ENCODE measurements around the gene SLC2A9.

Gene SLC2A9

DNA sequence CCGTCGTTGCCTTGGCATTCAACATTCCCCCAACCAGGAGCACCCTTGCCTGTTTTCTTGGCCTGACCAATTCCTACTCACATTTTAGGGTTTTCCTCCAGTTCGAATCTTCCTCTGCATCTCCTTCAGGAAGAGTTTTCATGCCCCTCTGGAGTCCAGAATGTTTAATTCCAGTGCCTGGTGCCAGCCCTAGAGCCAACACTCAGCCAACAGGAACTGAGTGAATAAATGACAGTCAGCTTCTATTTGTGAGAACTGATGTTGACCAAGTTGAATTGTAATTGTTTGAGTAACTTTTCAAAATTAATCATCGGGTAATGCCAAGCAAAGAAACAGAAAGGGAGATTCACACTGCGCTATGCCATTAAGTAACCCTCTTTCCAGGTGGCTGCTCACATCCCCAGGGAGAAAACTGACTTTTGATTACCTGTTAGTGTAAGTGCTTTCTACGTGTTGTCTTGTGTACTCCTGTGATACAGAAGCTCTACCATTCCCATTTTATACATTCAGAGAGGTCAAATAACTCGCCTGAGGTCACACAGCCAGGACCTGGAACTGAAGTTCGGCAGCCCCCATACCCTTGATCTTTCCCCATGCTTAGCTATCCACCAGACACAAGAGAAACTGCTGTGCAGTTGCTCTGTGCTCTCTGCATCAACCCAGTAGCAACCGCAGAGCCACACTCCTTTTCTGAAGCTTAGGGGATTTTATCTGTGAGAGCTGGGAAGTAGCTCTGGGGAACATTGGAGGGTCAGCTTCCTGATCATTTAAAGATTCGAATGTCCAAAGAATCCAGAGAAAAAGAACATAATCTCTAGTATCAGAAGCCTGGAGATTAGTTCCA lies 19.0 kb upstream of the SLC2A9 start:
- H3K23ac ChIP-seq (ENCODE audit: low read length): no peak overlapping the region
- no peak overlapping the region for H3K4me3 ChIP-seq (ENCODE audit: low read depth, low read length)
- H3K14ac ChIP-seq (ENCODE audit: low read length): no peak overlapping the region
- no peak overlapping the region for H3K4ac ChIP-seq (ENCODE audit: low read depth, low read length)
- no peak overlapping the region for H2BK120ac ChIP-seq (ENCODE audit: insufficient read depth, low read length, poor library complexity)
- H2BK12ac ChIP-seq (ENCODE audit: low read length): no peak overlapping the region
- H4K8ac ChIP-seq (ENCODE audit: low read depth, low read length): no peak overlapping the region
- WGBS (ENCODE audit: extremely low coverage, insufficient coverage, insufficient read length): no CpG with 5 or more reads among the region's 10 CpGs
- H4K12ac ChIP-seq (ENCODE audit: low read depth, low read length): no peak overlapping the region
- no peaks in the 10 kb centered on the region for H3K4me1 ChIP-seq (ENCODE audit: control insufficient read depth in 1 of 2, insufficient read depth in 2 of 2, low read length in 2 of 2)
- no peaks in the 10 kb centered on the region for H3K9me3 ChIP-seq (ENCODE audit: insufficient read depth, low read depth, low read length)
- no peaks in the 10 kb centered on the region for H3K79me2 ChIP-seq (ENCODE audit: control insufficient read depth, insufficient read depth, low read length, poor library complexity)
- H2AK5ac ChIP-seq (ENCODE audit: low read length): no peak overlapping the region
- H3K9ac ChIP-seq (ENCODE audit: low read length): no peak overlapping the region
- H2BK5ac ChIP-seq (ENCODE audit: low read depth, low read length, poor library complexity): no peak overlapping the region
- H3K27ac ChIP-seq (ENCODE audit: low read depth, low read length): no peak overlapping the region
- no peak for DNase-seq
- no peaks in the 10 kb centered on the region for H3K36me3 ChIP-seq (ENCODE audit: control insufficient read depth in 1 of 2, insufficient read depth in 2 of 2, low read length in 2 of 2)
- no peak overlapping the region for H2AFZ ChIP-seq (ENCODE audit: insufficient read depth, low read length, poor library complexity)
- no peaks in the 10 kb centered on the region for H3K27me3 ChIP-seq (ENCODE audit: insufficient read depth, low read length)
- no peak overlapping the region for H3K18ac ChIP-seq (ENCODE audit: low read length)
- no peak overlapping the region for H4K91ac ChIP-seq (ENCODE audit: low read depth, low read length)
- H3K79me1 ChIP-seq (ENCODE audit: low read length): no peaks in the 10 kb centered on the region
- H3K4me2 ChIP-seq (ENCODE audit: low read length): no peak overlapping the region

GRCh38 chr4:10036807-10037342 lies 15.6 kb upstream of the SLC2A9 start:
- no peak overlapping the region for H3K18ac ChIP-seq (ENCODE audit: low read length)
- DNase-seq: no peak
- no peaks in the 10 kb centered on the region for H3K9me3 ChIP-seq (ENCODE audit: insufficient read depth, low read depth, low read length)
- H3K4ac ChIP-seq (ENCODE audit: low read depth, low read length): no peak overlapping the region
- no peak overlapping the region for H3K27ac ChIP-seq (ENCODE audit: low read depth, low read length)
- no peak overlapping the region for H4K91ac ChIP-seq (ENCODE audit: low read depth, low read length)
- H3K4me3 ChIP-seq (ENCODE audit: low read depth, low read length): no peak overlapping the region
- no peak overlapping the region for H4K8ac ChIP-seq (ENCODE audit: low read depth, low read length)
- no peak overlapping the region for H3K14ac ChIP-seq (ENCODE audit: low read length)
- no peaks in the 10 kb centered on the region for H3K36me3 ChIP-seq (ENCODE audit: control insufficient read depth in 1 of 2, insufficient read depth in 2 of 2, low read length in 2 of 2)
- no peak overlapping the region for H2AK5ac ChIP-seq (ENCODE audit: low read length)
- no peaks in the 10 kb centered on the region for H3K27me3 ChIP-seq (ENCODE audit: insufficient read depth, low read length)
- no peak overlapping the region for H2BK5ac ChIP-seq (ENCODE audit: low read depth, low read length, poor library complexity)
- no CpG with 5 or more reads among the region's 10 CpGs for WGBS (ENCODE audit: extremely low coverage, insufficient coverage, insufficient read length)
- H3K23ac ChIP-seq (ENCODE audit: low read length): no peak overlapping the region
- no peak overlapping the region for H4K12ac ChIP-seq (ENCODE audit: low read depth, low read length)
- no peak overlapping the region for H2BK12ac ChIP-seq (ENCODE audit: low read length)
- H3K4me1 ChIP-seq (ENCODE audit: control insufficient read depth in 1 of 2, insufficient read depth in 2 of 2, low read length in 2 of 2): no peaks in the 10 kb centered on the region
- no peak overlapping the region for H3K9ac ChIP-seq (ENCODE audit: low read length)
- H3K4me2 ChIP-seq (ENCODE audit: low read length): no peak overlapping the region
- H3K79me1 ChIP-seq (ENCODE audit: low read length): no peaks in the 10 kb centered on the region
- H3K79me2 ChIP-seq (ENCODE audit: control insufficient read depth, insufficient read depth, low read length, poor library complexity): no peaks in the 10 kb centered on the region
- no peak overlapping the region for H2BK120ac ChIP-seq (ENCODE audit: insufficient read depth, low read length, poor library complexity)
- H2AFZ ChIP-seq (ENCODE audit: insufficient read depth, low read length, poor library complexity): no peak overlapping the region

GRCh38 chr4:10035130-10035529 lies 13.8 kb upstream of the SLC2A9 start:
- no CpG with 5 or more reads among the region's 6 CpGs for WGBS (ENCODE audit: extremely low coverage, insufficient coverage, insufficient read length)

DNA sequence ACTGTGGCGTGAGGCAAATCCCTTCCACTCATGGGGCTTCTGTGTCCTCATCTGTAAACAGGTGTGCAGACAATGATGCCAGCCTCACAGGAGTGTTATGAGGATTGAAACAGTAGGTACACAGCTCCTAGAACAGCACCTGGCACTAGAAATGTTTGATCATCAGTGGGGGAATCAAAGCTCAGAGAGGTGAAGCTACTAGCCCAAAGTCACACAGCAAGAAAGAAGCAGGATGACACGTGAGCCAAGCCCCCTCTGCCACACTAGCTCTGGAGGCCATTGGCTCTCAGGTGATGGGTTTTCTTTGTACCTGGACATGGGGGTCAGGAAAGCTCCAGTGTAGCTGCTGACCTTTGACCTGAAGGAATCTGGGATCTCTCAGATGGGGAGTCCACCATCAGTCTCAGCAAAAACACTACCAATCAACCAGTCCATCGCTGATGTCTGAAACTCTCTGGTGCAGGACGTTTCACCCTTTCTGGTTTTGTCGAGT lies 13.4 kb upstream of the SLC2A9 start:
- Histone ChIP-seq H3K36me3 (ENCODE audit: control insufficient read depth in 1 of 2, insufficient read depth in 2 of 2, low read length in 2 of 2) (no peaks in the 10 kb centered on the region), H2AFZ (ENCODE audit: insufficient read depth, low read length, poor library complexity) (no peak overlapping the region), H3K79me1 (ENCODE audit: low read length) (no peaks in the 10 kb centered on the region), H4K12ac (ENCODE audit: low read depth, low read length) (no peak overlapping the region), H2AK5ac (ENCODE audit: low read length) (no peak overlapping the region), H3K4ac (ENCODE audit: low read depth, low read length) (no peak overlapping the region), H3K14ac (ENCODE audit: low read length) (no peak overlapping the region), H3K18ac (ENCODE audit: low read length) (no peak overlapping the region), H3K4me3 (ENCODE audit: low read depth, low read length) (no peak overlapping the region), H4K91ac (ENCODE audit: low read depth, low read length) (no peak overlapping the region), H3K23ac (ENCODE audit: low read length) (no peak overlapping the region), H3K27me3 (ENCODE audit: insufficient read depth, low read length) (no peaks in the 10 kb centered on the region), H2BK120ac (ENCODE audit: insufficient read depth, low read length, poor library complexity) (no peak overlapping the region), H3K4me2 (ENCODE audit: low read length) (no peak overlapping the region), H3K9ac (ENCODE audit: low read length) (no peak overlapping the region), H2BK5ac (ENCODE audit: low read depth, low read length, poor library complexity) (no peak overlapping the region), H2BK12ac (ENCODE audit: low read length) (no peak overlapping the region), H3K79me2 (ENCODE audit: control insufficient read depth, insufficient read depth, low read length, poor library complexity) (no peaks in the 10 kb centered on the region), H4K8ac (ENCODE audit: low read depth, low read length) (no peak overlapping the region), H3K9me3 (ENCODE audit: insufficient read depth, low read depth, low read length) (no peaks in the 10 kb centered on the region), H3K4me1 (ENCODE audit: control insufficient read depth in 1 of 2, insufficient read depth in 2 of 2, low read length in 2 of 2) (no peaks in the 10 kb centered on the region), H3K27ac (ENCODE audit: low read depth, low read length) (no peak overlapping the region)
- WGBS (ENCODE audit: extremely low coverage, insufficient coverage, insufficient read length): no CpG with 5 or more reads among the region's 5 CpGs
- DNase-seq: no peak

More at GRCh38 chr4:10035130-10035529, 13.8 kb upstream of the SLC2A9 start:
- no peak overlapping the region for H3K4ac ChIP-seq (ENCODE audit: low read depth, low read length)
- H3K79me1 ChIP-seq (ENCODE audit: low read length): no peaks in the 10 kb centered on the region
- H3K4me2 ChIP-seq (ENCODE audit: low read length): no peak overlapping the region
- H3K27me3 ChIP-seq (ENCODE audit: insufficient read depth, low read length): no peaks in the 10 kb centered on the region
- no peak overlapping the region for H2BK120ac ChIP-seq (ENCODE audit: insufficient read depth, low read length, poor library complexity)
- no peak overlapping the region for H4K91ac ChIP-seq (ENCODE audit: low read depth, low read length)
- H2BK5ac ChIP-seq (ENCODE audit: low read depth, low read length, poor library complexity): no peak overlapping the region
- no peaks in the 10 kb centered on the region for H3K36me3 ChIP-seq (ENCODE audit: control insufficient read depth in 1 of 2, insufficient read depth in 2 of 2, low read length in 2 of 2)
- H3K4me1 ChIP-seq (ENCODE audit: control insufficient read depth in 1 of 2, insufficient read depth in 2 of 2, low read length in 2 of 2): no peaks in the 10 kb centered on the region
- no peak overlapping the region for H2BK12ac ChIP-seq (ENCODE audit: low read length)
- no peak overlapping the region for H3K4me3 ChIP-seq (ENCODE audit: low read depth, low read length)
- no peaks in the 10 kb centered on the region for H3K79me2 ChIP-seq (ENCODE audit: control insufficient read depth, insufficient read depth, low read length, poor library complexity)
- no peak overlapping the region for H4K12ac ChIP-seq (ENCODE audit: low read depth, low read length)
- H3K27ac ChIP-seq (ENCODE audit: low read depth, low read length): no peak overlapping the region
- H3K9me3 ChIP-seq (ENCODE audit: insufficient read depth, low read depth, low read length): no peaks in the 10 kb centered on the region
- no peak overlapping the region for H3K14ac ChIP-seq (ENCODE audit: low read length)
- DNase-seq: no peak
- H3K18ac ChIP-seq (ENCODE audit: low read length): no peak overlapping the region
- no peak overlapping the region for H3K9ac ChIP-seq (ENCODE audit: low read length)
- H4K8ac ChIP-seq (ENCODE audit: low read depth, low read length): no peak overlapping the region
- no peak overlapping the region for H3K23ac ChIP-seq (ENCODE audit: low read length)
- no peak overlapping the region for H2AK5ac ChIP-seq (ENCODE audit: low read length)
- H2AFZ ChIP-seq (ENCODE audit: insufficient read depth, low read length, poor library complexity): no peak overlapping the region
